Fibroblast of skin of left biceps (primary cell): ENCODE results near the gene SETD7.
"Not testable (repeated sequence)": the region's sequence is repeated elsewhere in the genome, so short reads cannot be mapped to it uniquely, and the experiment has no call there.

Source experiments
- DNase-seq, 2 experiments: peaks; one replicate each; pipeline ENCODE4 v3.0.0-alpha.2; 2013; ENCODE audit warnings: low read depth in 2 of 2

The SETD7 gene

DNA sequence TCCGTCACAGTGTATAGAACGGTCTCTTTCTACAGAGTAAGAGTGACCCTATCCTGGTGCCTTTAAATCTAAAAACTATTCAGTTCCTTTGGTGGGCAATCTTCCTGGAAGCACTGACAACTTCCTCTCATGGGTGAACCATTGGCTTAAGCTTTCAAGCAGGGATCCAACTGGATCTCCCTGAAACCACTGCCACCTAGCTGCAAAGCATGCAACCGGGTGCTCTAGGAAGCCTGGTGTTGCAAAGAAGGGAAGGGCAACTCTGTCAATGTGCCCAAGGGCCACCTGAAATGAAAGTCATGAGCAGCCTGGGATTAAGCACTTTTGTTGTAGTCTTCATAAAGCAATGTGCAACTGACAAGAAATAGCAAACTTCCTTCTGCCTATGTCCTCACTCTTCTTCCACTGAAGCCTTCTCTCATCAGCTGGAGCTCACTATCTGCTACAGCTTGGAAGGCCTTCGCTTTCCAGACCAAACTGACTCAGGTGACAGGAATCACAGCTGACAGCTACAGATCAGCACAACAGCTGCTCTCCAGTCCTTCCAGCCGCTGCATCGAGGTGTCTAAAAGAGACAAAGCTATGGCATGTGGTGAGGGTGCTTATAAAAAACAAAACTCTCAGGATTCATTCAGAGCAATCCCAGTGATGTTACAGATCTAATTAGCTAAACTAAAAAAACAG, 46.1 kb downstream of the SETD7 start:
- DNase-seq, result no peak

DNA sequence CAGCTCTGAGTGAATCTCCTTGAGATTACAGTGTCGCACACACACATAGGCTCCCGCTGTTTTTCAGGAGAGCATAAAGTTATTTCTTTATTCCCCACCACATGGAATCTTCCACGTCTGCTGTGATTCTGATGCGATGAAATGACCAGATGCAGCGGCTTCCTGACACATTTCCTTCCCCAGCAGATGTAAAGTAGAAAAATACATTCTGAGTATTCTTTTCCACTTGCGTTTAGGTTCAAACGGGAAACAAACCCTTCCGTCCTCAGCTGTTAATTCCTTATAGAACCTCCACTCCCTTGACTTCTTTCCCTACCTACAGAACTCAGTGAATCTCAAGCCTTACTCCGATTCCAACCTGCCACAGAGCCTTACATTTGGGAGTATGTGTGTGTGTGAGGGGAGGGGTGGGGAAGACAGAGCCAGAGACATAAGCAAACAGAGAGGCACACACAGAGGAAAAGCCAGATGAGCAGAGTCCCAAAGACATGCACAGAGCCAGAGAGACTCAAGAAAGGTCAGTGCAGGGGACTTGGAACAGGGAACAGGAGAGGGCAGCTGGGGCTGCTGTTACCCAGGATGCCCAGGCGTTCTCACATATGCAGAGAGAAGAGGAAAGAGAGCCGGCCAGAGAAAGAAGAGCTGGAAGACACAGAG, 47.3 kb downstream of the SETD7 start:
- no peak for DNase-seq

DNA sequence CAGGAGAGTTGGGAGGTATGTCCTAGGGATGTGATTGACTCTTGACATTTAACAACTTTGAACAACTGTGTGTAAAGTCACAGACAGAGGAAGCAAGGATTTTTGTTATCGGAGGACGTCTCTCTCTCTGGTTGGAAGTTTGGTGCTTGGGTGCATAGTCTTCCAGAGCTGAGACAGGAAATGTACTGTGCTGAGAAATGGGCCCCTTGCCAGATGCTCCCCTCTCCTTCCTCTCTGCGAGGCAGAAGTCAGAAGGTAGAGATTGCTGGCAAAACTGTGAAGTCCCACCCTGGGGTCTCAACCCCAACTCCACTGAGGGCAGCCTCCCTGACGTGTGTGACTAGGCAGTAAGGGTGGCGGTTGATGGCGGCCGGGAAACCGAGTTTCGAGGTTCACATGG, 49.2 kb downstream of the SETD7 start:
- no peak for DNase-seq

DNA sequence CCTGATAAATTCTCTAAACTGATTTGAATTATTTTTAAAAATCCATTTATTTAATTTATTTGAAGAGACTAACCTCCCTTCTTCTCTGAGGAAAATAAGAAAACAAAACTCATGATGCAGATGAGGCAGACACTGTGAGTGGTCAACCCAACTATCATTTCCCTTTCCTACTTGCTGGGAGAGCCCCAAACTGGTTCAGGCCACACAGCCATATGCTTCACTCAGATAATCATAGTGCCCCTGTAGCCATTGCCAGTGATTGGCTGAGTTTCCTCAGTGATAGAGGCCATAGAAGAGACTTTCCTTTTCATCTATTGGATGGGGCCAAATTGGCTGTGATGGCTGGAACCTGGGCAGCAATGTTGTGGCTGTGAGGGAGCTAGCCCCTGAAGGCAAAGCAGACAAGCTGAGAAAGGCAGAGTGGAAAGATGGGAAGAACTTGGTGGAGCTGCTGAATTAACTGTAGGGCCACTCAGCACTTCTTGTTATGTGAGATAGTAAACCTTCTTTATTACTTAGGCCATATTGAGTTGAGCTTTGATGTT, 52.3 kb downstream of the SETD7 start:
- no peak for DNase-seq

DNA sequence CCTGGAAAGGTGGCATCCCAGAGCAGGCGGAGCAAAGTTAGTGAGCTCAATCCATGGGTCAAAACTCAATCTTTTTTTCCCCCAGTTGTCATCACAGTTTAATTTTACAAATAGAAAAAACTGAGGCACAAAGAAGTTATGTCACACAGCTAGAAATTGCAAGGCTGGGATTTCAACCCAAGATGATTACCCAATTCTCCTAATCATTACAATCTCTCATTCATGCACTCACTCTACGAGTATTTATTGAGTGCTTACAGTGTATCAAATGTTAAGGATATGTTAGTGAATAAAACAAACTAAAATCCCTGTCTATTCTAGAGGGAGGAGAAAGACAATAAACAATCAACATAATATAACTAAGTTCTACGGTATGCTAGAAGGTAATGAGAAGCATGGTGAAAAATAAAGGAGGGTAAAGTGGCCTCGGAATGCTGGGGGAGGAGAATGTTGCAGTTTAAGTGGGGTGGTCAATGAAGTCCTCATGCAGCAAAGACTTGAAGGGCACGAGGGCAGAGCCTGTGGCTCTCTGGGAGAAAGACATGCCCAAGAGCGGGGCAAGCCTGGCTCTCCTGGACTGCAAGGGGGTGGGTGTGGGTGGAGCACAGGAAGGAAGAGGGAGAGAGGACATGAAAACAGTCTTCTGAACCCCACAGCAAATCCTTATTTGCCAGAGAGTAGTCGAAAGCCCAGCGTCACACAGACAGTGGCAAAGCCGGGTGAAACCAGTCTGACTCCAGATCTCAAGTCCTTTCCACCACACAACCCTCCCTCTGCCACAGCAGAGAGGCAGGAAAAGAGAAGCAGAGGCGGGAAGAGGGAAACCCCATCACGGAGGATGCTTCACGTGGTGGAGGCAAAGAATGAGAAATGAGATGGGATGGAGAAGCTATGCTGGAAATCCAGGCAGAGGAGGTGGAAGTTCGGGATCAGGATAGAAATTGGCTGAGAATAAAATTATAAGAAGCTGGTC, 53.8 kb downstream of the SETD7 start:
- DNase-seq, result no peak

DNA sequence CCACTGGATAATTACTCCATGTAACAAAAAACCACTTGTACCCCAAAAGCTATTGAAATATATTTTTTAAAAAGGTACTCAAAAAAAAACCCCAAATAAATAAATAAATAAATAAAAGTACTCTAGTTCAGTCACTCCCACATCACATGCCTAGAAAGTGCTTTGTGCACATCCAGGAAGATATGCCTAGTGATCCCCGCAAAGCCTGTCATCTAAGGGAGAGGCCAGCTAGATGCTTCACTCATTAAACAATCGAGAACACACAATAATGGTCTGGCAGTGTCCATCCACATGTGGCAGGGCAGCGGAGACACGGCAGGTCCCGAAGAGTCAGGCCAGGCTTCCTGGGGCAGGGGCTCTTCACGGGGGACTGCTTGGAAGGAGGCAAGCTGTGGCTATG, 54.5 kb downstream of the SETD7 start:
- DNase-seq, result no peak

DNA sequence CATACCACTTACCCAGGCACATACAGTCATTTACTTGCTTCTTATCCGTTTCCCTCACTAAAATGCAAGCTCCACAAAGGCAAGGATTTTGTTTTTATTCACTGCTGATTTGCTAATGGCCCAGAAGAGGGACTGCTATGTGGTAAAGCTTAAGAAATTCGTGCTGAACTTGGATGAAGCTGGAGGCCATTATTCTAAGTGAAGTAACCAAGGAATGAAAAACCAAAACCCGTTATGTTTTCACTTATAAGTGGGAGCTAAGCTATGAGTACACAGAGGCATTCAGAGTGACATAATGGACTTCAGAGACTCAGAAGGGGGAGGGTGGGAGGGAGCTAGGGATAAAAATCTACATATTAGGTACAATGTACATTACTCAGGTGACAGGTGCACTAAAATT, 54.9 kb downstream of the SETD7 start:
- no peak for DNase-seq

DNA sequence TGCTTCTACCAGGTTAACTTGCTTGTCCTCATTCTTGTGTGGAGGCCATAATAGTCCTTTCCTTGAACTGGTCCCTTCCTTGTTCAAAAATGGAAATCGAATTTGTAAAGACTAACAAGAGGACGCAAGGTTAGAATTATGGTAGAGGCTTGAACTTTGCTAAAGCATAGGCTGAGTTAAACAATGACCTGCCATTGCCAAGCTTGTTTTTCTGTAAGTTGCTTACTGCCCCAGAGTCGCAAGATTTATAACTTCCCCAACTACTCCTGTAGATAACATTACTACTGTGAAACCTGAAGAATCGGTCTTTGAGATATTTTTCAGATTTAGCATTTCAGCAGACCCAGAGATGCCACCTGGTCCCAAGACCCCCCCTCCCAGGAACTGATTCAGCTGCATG, 56.8 kb downstream of the SETD7 start:
- DNase-seq, result no peak

DNA sequence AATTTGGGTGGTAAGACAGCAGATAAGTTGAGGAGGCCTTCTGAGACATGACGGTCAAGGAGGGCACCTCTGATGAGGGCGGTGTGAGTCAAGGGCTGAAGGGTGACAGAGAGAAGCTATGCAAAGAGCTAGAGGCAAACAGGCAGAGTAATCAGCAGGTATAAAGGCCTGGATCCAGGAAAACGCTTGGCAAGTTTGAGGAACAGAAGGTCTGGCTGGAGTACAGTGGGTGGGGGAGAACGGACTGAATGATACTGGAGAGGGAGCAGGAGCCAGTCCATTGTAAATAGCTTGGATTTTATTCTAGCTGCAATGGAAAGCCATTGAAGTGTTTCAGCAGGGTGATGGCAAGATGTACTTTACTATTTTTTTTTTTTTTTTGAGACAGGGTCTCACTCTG, 62.8 kb downstream of the SETD7 start:
- DNase-seq, result no peak

DNA sequence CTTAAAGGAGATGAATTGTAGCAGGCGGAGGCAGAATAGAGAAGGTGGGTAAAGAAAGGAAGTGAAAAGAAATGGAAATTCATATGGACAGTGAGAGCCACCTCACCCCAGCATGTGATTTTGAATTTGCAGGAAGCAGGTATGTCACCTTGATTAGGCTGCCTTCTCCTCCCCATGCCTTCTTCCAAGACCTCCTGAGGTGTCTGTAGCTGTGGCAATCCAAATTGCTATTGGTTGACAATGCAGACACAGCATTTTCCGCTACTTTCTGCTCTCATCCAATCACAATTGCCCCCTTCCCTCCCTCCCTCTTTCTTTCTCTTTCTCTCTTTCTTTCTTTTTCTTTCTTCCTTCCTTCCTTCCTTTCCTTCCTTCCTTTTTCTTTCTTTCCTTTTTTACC, 63.6 kb downstream of the SETD7 start:
- no peak for DNase-seq

DNA sequence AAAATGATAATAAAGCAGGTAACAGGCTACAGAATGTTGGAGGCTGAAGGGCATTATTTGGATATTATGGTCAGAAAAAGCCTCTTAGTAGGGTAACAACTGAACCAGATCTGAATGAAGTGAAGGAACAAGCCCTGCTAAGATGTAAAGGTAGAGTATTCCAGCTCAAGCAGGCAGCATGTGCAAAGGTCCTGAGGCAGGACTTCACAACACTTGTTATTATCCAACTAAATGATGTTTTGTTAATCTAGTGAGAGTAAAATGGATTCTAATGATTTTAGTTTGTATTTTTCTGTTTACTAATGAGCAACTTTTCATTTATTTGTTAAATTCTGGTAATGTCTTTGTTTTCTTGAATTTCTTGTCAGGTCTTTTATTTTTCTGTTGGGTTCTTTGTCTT, 66.4 kb downstream of the SETD7 start:
- no peak for DNase-seq

DNA sequence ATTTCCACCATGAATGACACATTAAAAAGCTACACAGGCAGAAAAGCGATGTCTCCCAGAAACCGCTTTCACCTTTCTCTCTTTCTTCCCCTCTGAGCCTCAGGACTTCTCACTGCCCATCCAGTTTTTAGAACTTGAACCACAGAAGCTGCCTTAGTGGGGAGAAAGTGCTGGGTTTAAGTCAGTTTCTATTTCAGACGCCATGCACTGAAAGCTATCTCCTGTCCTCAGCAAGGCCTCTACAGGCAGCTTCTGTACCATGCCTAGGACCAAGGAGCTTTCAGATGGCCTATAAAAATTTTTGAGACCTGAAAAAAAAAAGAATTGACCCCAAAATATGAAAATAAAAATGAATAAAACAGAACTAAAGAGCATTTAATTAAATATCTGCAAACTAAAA, 67.6 kb downstream of the SETD7 start:
- no peak for DNase-seq

DNA sequence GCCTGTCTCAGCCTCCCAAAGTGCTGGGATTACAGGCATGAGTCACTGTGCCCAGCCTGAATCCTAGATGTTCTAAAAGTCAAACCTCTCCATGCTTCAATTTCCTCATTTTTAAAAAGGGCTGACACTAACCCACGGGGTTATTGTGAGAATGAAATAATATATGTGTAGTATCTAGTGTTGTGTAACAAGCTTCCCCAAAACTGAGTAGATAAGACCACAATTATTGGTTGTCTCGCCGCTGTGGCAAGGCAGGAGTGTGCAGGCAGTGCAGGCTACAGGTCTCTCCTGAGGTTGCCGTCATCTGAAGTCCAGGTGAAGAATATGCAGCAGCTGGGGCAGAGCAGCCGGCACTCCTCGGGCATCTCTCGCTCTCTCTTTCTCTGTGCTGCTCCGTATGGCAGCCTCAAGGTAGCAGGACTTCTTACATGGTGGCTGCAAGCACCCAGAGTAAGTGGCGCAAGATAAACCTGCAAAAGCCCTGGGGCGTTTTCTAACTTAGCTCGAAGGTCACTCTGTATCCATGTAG, 71.2 kb downstream of the SETD7 start:
- no peak for DNase-seq

DNA sequence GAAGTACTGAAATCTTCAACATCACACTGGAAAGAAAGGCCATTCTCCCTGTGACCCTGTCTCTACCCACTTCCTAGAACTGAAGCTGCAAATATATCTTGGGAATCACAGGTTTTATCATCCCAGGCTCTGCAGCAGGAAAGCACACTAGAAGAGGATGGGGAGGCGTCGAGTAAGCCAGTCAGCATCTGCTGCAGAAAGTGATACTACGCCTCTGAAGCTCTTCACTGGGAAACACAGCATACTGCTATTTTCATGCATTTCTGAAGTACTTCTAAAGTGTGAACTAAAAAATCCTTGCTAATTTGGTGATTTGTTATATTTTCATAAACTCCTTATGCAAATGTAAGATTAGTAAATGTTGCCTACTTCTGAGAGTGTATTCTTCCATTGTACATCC, 73.0 kb downstream of the SETD7 start:
- DNase-seq, result no peak

DNA sequence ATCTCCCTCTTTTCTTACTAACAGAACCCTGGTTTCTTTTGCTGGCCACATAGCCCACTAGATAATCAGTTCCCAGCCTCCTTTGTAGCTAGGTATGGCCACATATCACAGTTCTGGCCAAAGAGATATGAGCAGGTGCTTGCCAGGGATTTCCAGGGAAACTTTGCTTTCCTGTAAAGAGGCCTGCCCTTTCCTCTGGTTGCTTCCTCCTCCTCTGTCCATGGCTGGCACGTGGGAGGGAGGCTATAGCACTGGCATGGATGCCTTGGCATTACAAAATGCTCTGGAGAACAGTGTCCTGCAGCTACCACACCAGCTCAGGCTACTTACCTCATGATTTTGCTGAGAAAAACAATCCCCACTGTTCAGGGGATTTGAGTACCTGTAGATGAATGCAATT, 74.6 kb downstream of the SETD7 start:
- DNase-seq, result no peak

DNA sequence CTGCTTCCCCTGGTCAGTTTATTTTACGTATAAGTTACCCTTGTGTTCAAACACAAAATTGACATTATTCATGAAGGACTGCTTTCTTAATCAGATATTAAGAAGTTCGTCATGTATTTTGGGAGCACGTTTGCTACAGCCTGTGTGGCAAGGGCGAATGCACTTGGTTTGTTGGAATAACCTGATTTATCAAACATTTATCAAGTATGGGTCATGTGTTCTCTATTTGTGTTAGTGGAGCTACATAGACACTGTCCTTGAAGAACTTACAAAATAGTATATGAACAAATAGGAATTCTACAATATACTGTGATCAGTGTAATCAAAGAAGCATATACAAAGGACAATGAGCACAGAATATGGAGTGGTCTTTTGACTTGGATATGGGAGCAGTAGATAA, 79.7 kb downstream of the SETD7 start:
- no peak for DNase-seq

DNA sequence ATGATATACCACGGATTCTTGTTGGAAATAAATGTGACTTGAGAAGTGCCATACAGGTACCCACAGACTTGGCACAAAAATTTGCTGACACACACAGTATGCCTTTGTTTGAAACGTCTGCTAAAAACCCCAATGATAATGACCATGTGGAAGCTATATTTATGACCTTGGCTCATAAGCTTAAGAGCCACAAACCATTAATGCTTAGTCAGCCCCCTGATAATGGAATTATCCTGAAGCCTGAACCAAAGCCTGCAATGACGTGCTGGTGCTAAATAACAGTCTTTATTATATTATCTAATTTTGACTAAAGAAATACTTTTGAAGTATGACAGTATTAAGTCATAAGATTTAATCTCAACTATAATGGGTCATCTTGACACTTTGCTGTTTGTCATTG, 83.2 kb downstream of the SETD7 start:
- no peak for DNase-seq

DNA sequence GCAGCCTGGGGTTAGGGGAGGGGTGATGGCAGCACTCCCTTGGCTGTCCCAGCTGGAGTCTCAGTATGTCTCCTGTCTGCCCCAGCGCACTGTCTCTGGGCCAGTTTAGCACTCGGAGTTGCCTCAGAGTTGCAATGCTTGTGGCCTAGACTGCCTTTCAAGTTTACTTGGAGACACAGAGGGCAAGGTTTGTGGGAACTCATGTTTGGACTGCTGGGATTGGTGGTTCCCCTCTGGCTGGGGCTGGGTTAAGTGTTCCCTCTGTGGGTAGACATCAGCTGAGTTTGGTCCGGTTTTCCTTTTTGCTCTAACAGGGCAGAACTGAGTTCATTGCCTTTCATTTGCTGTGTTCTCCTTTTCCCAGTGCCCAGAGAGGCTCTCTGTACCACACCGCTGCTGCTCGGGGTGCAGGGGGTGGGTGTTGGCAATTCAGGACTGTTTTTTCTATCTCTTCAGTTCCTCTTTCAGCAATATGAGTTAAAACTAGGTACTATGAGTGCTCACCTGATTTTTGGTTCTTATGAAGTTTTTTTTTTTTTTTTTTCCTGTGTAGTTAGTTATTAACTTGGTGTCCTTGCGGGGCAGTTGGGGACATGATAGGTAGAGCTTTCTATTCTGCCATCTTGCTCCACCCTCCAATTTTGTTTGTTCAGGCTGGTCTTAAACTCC, 84.9 kb downstream of the SETD7 start:
- no peak for DNase-seq

DNA sequence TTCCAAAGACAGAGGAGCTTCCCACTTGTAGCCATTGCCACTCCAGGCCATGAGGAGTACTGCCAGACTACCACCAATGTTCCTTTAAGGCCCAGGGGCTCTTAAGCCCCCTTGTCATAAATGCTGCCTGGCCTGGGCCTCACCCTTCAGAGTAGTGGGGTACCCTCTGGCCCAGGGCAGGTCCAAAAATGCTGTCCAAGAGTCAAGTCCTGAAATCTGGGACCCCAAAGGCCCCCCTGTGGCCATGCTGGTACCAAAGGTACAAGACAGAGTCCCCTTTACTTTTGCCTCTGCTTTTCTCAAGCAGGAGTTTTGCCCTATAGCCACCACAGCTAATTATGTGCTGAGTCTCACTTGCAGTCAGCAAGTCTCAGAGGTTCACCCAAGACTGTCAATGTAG, 85.7 kb downstream of the SETD7 start:
- DNase-seq, result no peak

DNA sequence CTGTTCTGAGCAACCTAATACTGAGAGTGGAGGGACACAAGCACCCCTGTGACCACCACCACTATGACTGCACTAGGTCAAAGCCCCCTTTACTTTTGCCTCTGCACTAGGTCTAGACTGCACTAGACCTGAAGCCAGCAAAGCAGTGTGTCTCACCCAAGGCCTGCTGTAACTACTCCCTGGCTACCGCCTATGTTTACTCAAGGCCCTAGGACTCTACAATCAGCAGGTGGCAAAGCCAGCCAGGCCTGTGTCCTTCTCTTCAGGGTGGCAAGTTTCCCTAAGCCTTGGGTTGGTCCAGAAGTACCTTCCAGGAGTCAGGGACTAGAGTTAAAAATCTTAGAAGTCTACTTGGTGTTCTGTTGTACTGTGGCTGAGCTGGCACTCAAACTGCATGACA, 86.2 kb downstream of the SETD7 start:
- no peak for DNase-seq

DNA sequence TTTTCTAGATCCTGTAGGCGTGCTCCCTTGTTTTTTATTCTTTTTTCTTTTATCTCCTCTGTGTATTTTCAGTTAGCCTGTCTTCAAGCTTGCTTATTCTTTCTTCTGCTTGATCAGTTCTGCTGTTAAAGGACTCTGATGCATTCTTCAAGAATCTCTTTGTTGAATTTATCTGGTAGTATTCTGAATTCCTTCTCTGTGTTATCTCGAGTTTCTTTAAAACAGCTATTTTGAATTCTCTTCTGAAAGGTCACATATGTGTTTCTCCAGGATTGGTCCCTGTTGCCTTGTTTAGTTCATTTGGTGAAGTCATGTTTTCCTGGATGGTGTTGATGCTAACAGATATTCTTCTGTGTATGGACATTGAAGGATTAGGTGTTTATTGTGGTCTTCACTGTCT, 86.8 kb downstream of the SETD7 start:
- DNase-seq, result no peak

DNA sequence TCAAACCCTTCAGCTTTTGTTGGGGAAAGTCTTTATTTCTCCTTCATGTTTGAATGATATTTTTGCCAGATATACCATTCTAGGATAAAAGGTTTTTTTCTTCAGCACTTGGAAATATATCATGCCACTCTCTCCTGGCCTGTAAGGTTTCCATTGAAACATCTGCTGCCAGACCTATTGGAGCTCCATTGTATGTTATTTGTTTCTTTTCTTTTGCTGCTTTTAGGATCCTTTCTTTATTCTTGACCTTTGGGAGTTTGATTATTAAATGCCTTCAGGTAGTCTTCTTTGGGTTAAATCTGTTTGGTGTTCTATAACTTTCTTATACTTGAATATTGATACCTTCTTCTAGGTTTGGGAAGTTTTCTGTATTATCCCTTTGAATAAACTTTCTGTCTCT, 87.3 kb downstream of the SETD7 start:
- not testable (repeated sequence) for DNase-seq
